ENCODE data around the gene PLA2G2F.

Gene PLA2G2F

DNA sequence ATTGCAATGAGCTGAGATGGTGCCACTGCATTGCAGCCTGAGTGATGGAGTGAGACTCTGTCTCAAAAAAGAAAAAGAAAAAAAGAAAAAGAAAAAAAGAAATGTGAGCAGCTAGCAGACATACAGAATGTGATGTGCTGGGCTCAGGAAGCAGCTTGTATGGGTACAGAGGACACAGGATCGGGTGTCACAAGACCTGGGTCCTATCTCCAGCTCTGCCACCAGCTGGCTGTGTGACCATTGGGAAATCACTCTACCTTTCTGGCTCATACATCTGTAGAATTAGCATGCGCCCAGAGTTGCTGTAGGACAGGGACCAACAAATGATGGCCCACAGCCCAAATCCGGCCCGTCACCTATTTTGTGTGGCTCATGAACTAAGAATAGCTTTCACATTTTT lies 50.5 kb downstream of the PLA2G2F start:
- no peak for DNase-seq (ENCODE audit: low spot score)

- DNase-seq (ENCODE audit: low spot score) = no peak
These were observed 51.4 kb downstream of the PLA2G2F start for GRCh38 chr1:20190256-20191160.

- DNase-seq (ENCODE audit: low spot score) = no peak
These were observed 52.2 kb downstream of the PLA2G2F start for GRCh38 chr1:20191266-20191825.

GRCh38 chr1:20192364-20192763 lies 53.2 kb downstream of the PLA2G2F start:
- DNase-seq (ENCODE audit: low spot score) = no peak

DNA sequence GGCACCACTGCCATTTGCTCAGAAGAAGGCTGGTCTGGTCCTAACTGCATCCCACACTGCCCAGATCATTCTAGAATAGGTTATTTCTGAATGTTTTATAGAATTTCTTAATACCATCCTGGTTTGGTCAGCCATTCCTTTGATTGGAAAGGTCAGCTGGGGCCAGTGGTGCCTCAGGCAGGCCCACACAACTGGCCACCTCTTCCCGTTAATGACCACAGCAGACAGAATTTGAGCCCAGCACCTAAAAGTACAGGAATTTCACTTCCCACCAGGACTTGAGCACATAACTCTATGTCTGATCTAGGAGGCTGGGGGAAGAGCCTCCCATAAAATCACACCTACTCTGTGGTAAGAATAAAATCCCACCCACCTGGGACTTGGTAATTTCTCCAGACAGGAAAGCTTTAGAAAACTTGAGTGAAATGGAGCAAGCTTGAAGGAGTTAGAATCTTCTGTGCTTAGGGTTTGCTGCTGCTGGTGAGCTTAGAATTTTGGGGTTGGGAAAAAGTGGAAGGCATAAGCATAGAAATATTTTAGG lies 53.8 kb downstream of the PLA2G2F start:
- DNase-seq (ENCODE audit: low spot score) = no peak

- no peak for DNase-seq (ENCODE audit: low spot score)
These were observed 55.1 kb downstream of the PLA2G2F start for GRCh38 chr1:20194224-20194623.

DNA sequence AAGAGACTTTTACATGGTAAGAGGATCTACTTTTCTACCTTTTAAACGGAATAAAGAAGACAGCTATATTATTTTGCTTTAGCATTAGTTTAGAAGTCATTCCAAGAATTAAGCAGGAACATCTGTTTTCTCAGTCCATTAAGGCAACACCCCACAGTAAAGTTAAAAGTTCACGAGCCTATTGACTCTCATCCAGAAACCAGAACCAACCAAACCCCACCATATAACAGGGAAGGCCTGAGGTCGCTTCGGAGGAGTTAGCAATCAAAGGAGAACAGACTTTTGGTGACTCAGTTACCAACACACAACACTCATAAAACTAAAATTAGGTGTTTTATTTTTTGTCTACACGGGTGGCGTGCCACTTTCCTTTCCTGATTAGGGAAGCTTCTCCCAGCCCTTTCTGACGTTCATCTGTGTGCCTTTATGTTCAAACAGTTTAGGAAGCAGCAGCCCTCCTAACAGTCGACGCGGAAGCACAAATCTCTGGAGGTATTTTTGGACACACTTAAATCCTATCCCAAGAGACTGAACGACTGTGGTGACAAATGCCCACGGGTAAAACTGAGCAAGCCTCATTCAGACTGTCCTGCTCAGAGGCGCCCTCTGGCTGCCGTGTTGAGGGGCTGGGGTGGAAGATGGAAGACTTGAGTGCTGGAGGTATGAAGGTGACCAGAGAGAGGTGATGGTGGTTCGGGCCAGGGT lies 55.8 kb downstream of the PLA2G2F start:
- DNase-seq (ENCODE audit: low spot score) = peak; percentile 32

- DNase-seq (ENCODE audit: low spot score) = no peak
These were observed 56.3 kb downstream of the PLA2G2F start for GRCh38 chr1:20195462-20195780.

DNA sequence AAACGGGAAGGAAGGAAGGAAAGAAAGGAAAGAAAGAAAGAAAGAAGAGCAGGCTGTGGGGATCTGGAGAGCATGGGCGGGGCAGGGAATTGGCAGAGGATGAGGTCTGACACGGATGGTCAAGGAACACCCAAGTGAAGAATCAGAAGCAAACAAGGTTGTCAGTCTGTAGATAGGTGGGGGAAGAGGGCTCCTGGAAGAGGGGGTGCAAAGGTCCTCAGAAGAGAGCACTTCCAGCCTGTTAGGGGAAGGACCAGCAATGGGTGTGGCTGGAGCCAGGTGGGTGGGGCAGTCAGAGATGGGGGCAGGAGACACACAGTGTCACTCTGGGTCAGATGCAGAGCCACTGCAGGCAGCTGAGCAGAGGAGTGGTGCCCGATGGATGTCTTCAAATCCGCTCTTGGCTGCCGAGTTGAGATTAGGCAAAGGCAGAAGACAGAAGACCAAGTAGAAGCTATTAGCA lies 58.2 kb downstream of the PLA2G2F start:
- no peak for DNase-seq (ENCODE audit: low spot score)

- no peak for DNase-seq (ENCODE audit: low spot score)
These were observed 59.2 kb downstream of the PLA2G2F start for GRCh38 chr1:20198296-20198695.

GRCh38 chr1:20198918-20199317 lies 59.8 kb downstream of the PLA2G2F start:
- no peak for DNase-seq (ENCODE audit: low spot score)

- DNase-seq (ENCODE audit: low spot score) = no peak
These were observed 60.3 kb downstream of the PLA2G2F start for GRCh38 chr1:20199403-20199802.

GRCh38 chr1:20199840-20200239 lies 60.7 kb downstream of the PLA2G2F start:
- DNase-seq (ENCODE audit: low spot score) = no peak
